GM19438 (cell line): ENCODE results near the gene OSBPL5.
"Not testable (repeated sequence)": the region's sequence is repeated elsewhere in the genome, so short reads cannot be mapped to it uniquely, and the experiment has no call there.

Experiments
- ATAC-seq: cut with Tn5 transposase; IDR thresholded peaks from one replicate; pipeline ENCODE4 v1.9.1; 2021; ENCODE audit warnings: low read depth; ENCODE audit not compliant: unreplicated experiment

The OSBPL5 gene

GRCh38 chr11:3123761-3124733 lies 41.1 kb downstream of the OSBPL5 start:
- ATAC-seq, result no peak

- no peak for ATAC-seq
These were observed 41.8 kb downstream of the OSBPL5 start for GRCh38 chr11:3123305-3123704.

- no peak for ATAC-seq
These were observed 42.3 kb downstream of the OSBPL5 start for GRCh38 chr11:3122775-3123201.

- ATAC-seq, result no peak
These were observed 43.0 kb downstream of the OSBPL5 start for GRCh38 chr11:3121931-3122774.

- ATAC-seq, result no peak
These were observed 43.7 kb downstream of the OSBPL5 start for GRCh38 chr11:3121416-3121815.

GRCh38 chr11:3120071-3120792 lies 44.9 kb downstream of the OSBPL5 start:
- ATAC-seq, result no peak

GRCh38 chr11:3119141-3119821 lies 45.8 kb downstream of the OSBPL5 start:
- no peak for ATAC-seq

GRCh38 chr11:3115321-3115720 lies 49.8 kb downstream of the OSBPL5 start:
- no peak for ATAC-seq

- ATAC-seq, result not testable (repeated sequence)
These were observed 51.4 kb downstream of the OSBPL5 start for GRCh38 chr11:3113661-3114060.

- ATAC-seq, result no peak
These were observed 53.0 kb downstream of the OSBPL5 start for GRCh38 chr11:3111919-3112690.

- ATAC-seq, result no peak
These were observed 53.6 kb downstream of the OSBPL5 start for GRCh38 chr11:3111466-3111865.

- ATAC-seq, result no peak
These were observed 55.0 kb downstream of the OSBPL5 start for GRCh38 chr11:3109921-3110706.

GRCh38 chr11:3109434-3109833 lies 55.7 kb downstream of the OSBPL5 start:
- ATAC-seq, result no peak

GRCh38 chr11:3108183-3108721 lies 56.9 kb downstream of the OSBPL5 start:
- no peak for ATAC-seq

GRCh38 chr11:3107608-3108182 lies 57.4 kb downstream of the OSBPL5 start:
- no peak for ATAC-seq

GRCh38 chr11:3106736-3107524 lies 58.2 kb downstream of the OSBPL5 start:
- ATAC-seq, result no peak
